ENCODE measurements around the gene SECISBP2.

Gene SECISBP2, protein sequence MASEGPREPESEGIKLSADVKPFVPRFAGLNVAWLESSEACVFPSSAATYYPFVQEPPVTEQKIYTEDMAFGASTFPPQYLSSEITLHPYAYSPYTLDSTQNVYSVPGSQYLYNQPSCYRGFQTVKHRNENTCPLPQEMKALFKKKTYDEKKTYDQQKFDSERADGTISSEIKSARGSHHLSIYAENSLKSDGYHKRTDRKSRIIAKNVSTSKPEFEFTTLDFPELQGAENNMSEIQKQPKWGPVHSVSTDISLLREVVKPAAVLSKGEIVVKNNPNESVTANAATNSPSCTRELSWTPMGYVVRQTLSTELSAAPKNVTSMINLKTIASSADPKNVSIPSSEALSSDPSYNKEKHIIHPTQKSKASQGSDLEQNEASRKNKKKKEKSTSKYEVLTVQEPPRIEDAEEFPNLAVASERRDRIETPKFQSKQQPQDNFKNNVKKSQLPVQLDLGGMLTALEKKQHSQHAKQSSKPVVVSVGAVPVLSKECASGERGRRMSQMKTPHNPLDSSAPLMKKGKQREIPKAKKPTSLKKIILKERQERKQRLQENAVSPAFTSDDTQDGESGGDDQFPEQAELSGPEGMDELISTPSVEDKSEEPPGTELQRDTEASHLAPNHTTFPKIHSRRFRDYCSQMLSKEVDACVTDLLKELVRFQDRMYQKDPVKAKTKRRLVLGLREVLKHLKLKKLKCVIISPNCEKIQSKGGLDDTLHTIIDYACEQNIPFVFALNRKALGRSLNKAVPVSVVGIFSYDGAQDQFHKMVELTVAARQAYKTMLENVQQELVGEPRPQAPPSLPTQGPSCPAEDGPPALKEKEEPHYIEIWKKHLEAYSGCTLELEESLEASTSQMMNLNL

DNA sequence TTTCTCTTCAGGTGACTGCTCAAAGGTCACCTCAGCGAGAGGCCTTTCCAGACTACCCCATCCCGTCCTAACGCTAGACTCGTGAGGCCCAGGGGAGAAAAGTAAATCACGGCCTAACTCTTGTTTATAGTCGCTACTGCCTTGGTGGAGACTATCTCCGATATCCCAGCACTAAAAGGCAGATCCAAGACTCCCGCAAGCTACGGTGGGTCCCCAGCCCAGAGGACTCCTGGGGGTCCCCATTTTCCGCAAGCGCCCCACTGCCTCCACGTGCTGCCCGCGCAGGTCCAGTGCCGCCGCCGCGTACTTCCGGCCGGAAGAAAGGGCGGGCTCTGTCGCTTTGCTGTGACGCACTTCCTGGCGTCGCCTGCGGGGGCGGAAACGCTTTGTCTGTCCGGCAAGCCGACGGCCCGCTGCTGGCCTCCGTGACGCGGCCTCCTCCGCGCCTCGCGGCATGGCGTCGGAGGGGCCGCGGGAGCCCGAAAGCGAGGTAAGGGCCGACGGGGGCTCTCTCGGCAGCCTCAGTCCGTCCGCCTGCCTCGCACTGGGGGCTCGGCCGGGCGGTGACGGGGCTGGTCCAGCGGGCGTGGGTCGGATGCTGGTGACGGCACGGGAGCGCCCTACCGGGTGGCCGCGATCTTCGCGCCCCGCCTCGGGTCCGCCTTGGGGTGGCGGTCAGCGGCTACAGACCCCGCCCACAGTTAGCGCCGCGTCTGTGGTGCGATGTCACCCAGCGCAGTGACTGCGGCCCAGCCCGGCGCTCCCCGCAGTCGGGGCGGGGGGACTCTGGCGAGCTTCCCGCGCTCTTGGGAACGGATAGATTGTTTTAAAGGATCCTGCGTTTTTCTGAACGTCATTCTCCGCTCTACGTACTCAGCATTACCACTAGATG lies at the start of gene SECISBP2:
Gene SECISBP2 (plus strand): TSS at position 378 of the 892 bp plus-strand sequence. CDS start 77 bp downstream, at position 455.
- TF ChIP-seq, protein P1, sequence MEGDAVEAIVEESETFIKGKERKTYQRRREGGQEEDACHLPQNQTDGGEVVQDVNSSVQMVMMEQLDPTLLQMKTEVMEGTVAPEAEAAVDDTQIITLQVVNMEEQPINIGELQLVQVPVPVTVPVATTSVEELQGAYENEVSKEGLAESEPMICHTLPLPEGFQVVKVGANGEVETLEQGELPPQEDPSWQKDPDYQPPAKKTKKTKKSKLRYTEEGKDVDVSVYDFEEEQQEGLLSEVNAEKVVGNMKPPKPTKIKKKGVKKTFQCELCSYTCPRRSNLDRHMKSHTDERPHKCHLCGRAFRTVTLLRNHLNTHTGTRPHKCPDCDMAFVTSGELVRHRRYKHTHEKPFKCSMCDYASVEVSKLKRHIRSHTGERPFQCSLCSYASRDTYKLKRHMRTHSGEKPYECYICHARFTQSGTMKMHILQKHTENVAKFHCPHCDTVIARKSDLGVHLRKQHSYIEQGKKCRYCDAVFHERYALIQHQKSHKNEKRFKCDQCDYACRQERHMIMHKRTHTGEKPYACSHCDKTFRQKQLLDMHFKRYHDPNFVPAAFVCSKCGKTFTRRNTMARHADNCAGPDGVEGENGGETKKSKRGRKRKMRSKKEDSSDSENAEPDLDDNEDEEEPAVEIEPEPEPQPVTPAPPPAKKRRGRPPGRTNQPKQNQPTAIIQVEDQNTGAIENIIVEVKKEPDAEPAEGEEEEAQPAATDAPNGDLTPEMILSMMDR (IDR thresholded peaks at IDR 0.05), result peak; percentile 87; the same call in 1 of the 2 replicates

DNA sequence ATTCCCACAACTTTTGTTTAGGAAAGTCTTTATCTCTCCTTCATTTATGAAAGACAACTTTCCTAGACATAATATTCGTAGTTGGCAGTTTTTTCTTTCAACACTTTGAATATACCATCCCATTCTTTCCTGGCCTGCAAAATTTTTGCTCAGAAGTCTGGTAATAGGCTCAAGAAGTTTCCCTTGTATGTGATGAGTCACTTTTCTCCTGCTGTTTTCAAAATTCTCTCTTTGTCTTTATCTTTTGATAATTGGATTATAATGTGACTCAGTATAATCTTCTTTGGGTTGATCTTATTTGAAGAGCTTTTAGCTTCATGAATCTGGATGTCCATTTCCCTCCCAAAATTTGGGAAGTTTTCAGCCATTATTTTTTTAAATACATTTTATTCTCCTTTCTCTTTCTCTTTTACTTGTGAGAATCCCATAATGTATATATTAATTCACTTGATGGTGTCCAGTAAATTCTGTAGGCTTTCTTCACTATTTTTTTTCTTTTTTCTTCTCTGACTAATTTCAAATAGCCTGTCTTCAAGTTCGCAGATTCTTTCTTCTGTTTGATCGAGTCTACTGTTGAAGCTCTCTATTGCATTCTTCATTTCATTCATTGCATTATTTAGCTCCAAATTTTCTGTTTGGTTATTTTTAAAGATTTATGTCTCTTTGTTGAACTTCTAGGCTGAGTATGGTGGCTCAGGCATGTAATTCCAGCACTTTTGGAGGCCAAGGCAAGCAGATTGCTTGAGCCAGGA lies 44.6 kb upstream of the SECISBP2 start:
- TF ChIP-seq, protein P1 (IDR thresholded peaks at IDR 0.05), result no peak

DNA sequence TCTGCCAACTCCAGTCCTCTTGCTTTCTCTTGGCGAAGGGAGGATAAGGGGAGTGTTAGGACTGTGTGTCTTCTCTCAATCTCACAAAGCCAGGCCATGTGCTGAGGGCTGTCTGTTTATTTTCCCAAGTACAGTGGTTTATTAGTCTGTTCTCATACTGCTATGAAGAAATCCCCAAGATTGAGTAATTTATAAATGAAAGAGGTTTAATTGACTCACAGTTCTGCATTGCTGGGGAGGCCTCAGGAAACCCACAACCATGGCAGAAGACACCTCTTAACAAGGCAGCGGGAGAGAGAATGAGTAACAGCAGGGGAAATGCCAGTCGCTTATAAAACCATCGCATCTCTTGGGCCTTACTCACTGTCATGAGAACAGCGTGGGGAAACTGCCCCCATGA lies 43.5 kb upstream of the SECISBP2 start:
- TF ChIP-seq, protein P1 (IDR thresholded peaks at IDR 0.05), result no peak

DNA sequence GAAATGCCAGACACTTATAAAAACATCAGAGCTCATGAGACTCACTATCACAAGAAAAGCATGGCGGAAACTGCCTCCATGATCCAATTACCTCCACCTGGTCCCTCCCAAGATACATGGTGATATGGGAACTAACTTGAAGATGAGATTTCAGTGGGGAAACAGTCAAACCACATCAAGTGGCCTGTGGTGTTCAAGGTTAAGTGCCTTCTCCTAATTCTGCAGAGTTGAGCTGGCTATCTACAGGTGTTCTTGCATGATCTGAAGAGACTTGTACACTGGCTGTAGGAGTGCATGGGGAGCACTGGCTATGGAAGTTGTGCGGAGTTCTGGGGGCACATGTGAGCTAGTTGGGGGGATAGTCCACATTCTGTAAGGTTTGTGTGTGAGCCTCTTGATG lies 41.3 kb upstream of the SECISBP2 start:
- TF ChIP-seq, protein P1 (IDR thresholded peaks at IDR 0.05), result no peak

DNA sequence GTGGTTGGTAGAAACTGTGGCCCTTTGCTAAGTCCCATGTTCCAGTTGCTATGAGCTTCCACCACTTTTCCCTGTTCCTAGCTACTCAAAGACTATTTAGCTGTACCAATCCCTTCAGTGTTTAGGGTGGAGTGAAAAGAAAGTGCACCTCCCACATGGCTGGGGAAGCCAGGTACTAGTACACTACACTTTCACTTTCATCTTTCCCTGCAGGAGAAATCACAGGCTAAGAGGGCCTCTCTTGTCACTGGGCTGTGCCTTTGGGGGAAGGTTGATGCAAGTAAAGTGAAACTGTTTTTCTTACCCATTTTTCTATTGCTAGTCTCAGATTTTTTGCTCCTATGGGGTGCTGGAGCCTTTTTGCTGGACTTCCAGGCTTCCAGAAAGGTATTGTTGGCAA lies 40.8 kb upstream of the SECISBP2 start:
- TF ChIP-seq, protein P1 (IDR thresholded peaks at IDR 0.05), result no peak

DNA sequence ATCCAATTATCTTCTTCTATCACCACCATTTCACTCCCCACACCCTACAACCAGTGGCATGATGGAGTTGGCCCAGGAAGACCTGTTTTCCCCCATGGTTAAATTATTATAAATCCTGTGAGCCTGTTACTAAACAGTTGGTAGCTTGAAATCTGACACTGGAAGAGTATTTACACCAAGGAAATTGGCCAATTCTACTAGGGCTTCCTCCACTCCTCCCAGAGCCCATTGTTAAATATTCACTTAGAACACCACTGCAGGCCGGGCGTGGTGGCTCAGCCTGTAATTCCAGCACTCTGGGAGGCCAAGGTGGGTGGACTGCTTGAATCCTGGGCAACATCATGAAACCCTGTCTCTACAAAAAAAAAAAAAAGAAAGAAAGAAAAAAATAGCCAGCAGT lies 39.7 kb upstream of the SECISBP2 start:
- TF ChIP-seq, protein P1 (IDR thresholded peaks at IDR 0.05), result no peak
